ENCODE results near the gene MOCS2. TPM values are rescaled to one million over a fixed set of nuclear protein-coding genes. Genes with fewer than 3 reads are reported as not detected.

MOCS2 gene
- total RNA-seq, 2 experiments from 2014 or later = 29.4 to 30.9 TPM

DNA sequence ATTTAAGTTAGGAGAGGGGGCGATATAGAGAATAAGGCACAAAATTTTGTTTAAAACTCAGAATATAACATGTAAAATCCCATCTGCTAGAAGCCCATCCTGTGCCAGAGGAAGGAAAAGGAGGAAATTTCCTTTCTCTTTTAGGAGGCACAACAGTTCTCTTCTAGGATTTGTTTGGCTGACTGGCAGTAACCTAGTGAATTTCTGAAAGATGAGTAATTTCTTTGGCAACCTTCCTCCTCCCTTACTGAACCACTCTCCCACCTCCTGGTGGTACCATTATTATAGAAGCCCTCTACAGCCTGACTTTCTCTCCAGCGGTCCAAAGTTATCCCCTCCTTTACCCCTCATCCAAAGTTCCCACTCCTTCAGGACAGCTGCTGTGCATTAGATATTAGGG is 18.3 kb downstream of the MOCS2 start:
- peaks cover 27% of the 10 kb centered on the region for H3K4me1 Mint-ChIP-seq (ENCODE audit: low read depth)

DNA sequence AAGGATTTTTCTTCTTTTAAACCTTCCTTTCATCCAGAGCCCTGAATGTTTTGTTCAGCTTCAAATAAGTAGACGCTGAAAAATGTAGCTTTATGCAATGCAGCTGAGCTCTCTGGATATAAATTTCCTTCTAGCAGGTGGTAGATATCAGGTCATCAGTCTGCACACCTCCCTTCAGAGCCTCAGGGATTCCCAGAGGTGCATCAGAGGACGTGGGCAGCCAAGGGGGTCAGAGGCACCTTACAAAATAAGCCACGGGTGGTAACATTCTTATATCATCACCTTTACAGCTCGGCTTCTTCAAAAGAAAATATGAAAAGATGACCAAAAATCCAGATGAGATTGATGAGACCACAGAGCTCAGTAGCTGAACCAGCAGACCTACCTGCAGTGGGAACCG is 19.3 kb downstream of the MOCS2 start:
- no peak for DNase-seq
- Mint-ChIP-seq H3K4me1 (ENCODE audit: low read depth) (peaks cover 25% of the 10 kb centered on the region), H3K27ac (no peak overlapping the region), H3K4me3 (no peak overlapping the region), H3K27me3 (ENCODE audit: low read depth) (no peaks in the 10 kb centered on the region), H3K9me3 (no peaks in the 10 kb centered on the region), H3K36me3 (ENCODE audit: low read depth) (peaks cover 4% of the 10 kb centered on the region)
- intact Hi-C loops (cut with micrococcal nuclease) = no loop called here
- CTCF ChIA-PET = interaction anchor here (0.7 to 8.3 kb wide), 8 partner anchors 9 to 175 kb away, joined by 3 to 109 read pairs (median 5); no protein-coding TSS in a partner anchor

More for the DNA sequence above, 18.3 kb downstream of the MOCS2 start:
- Mint-ChIP-seq H3K27me3 (ENCODE audit: low read depth) (no peaks in the 10 kb centered on the region), H3K27ac (no peak overlapping the region), H3K9me3 (no peaks in the 10 kb centered on the region), H3K36me3 (ENCODE audit: low read depth) (peaks cover 7% of the 10 kb centered on the region), H3K4me3 (no peak overlapping the region)
- intact Hi-C loops (cut with micrococcal nuclease) = no loop called here
- no peak for DNase-seq
- CTCF ChIA-PET = interaction anchor here (0.6 to 8.3 kb wide), 3 partner anchors 8 to 142 kb away, joined by 3 to 109 read pairs (median 5); no protein-coding TSS in a partner anchor

DNA sequence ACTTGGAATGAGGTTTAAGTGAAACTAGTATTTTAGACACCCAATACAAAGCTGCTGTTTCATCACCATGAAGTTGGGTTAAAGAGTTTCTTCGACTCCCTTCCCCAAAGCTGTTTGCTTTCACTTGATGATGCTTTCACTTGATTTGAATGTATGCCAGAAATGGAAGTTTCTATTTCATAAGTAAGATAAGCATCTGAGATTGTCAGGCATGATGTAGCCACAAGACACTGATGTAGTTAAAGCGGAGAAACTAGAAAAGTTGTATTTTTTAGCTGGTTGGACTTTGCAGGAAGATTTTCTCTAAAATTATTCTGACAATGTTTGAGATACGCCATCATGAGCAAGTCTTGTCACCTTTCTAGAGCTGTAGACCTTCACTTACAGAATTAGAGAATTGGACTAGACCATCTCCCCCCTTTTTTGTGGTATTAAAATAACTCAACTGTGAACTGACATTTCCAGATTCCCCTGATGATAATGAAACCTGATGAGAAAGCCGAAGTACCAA is 20.0 kb downstream of the MOCS2 start:
- Mint-ChIP-seq H3K27ac (peak overlapping the region; percentile 61), H3K4me1 (ENCODE audit: low read depth) (peaks cover 31% of the 10 kb centered on the region), H3K4me3 (peak overlapping the region; percentile 45), H3K36me3 (ENCODE audit: low read depth) (peaks cover 4% of the 10 kb centered on the region), H3K9me3 (no peaks in the 10 kb centered on the region), H3K27me3 (ENCODE audit: low read depth) (no peaks in the 10 kb centered on the region)
- intact Hi-C loops (cut with micrococcal nuclease) = loop anchor here (1.0 kb wide), 4 partner anchors 20 to 80 kb away; no protein-coding TSS in a partner anchor
- CTCF ChIA-PET = interaction anchor here (0.6 to 8.3 kb wide), 12 partner anchors 10 to 240 kb away, joined by 3 to 109 read pairs (median 4); no protein-coding TSS in a partner anchor
- DNase-seq = no peak

GRCh38 chr5:53087621-53088121 is 21.9 kb downstream of the MOCS2 start:
- H3K27me3 Mint-ChIP-seq (ENCODE audit: low read depth) = no peaks in the 10 kb centered on the region
- H3K4me1 Mint-ChIP-seq (ENCODE audit: low read depth) = peaks cover 48% of the 10 kb centered on the region
- CTCF ChIA-PET = interaction anchor here (0.6 to 8.3 kb wide), 6 partner anchors 13 to 303 kb away, joined by 3 to 109 read pairs (median 4); no protein-coding TSS in a partner anchor
- no peak overlapping the region for H3K27ac Mint-ChIP-seq
- DNase-seq = no peak
- H3K9me3 Mint-ChIP-seq = no peaks in the 10 kb centered on the region
- H3K4me3 Mint-ChIP-seq = no peak overlapping the region
- intact Hi-C loops (cut with micrococcal nuclease) = no loop called here
- H3K36me3 Mint-ChIP-seq (ENCODE audit: low read depth) = peaks cover 4% of the 10 kb centered on the region

GRCh38 chr5:53087171-53087570 is 22.4 kb downstream of the MOCS2 start:
- H3K9me3 Mint-ChIP-seq = no peaks in the 10 kb centered on the region
- H3K27me3 Mint-ChIP-seq (ENCODE audit: low read depth) = no peaks in the 10 kb centered on the region
- peaks cover 52% of the 10 kb centered on the region for H3K4me1 Mint-ChIP-seq (ENCODE audit: low read depth)
- no peak for DNase-seq
- peaks cover 4% of the 10 kb centered on the region for H3K36me3 Mint-ChIP-seq (ENCODE audit: low read depth)
- CTCF ChIA-PET = interaction anchor here (0.6 to 8.3 kb wide), 5 partner anchors 12 to 302 kb away, joined by 3 to 109 read pairs (median 3); no protein-coding TSS in a partner anchor
- intact Hi-C loops (cut with micrococcal nuclease) = no loop called here
- no peak overlapping the region for H3K27ac Mint-ChIP-seq
- no peak overlapping the region for H3K4me3 Mint-ChIP-seq

DNA sequence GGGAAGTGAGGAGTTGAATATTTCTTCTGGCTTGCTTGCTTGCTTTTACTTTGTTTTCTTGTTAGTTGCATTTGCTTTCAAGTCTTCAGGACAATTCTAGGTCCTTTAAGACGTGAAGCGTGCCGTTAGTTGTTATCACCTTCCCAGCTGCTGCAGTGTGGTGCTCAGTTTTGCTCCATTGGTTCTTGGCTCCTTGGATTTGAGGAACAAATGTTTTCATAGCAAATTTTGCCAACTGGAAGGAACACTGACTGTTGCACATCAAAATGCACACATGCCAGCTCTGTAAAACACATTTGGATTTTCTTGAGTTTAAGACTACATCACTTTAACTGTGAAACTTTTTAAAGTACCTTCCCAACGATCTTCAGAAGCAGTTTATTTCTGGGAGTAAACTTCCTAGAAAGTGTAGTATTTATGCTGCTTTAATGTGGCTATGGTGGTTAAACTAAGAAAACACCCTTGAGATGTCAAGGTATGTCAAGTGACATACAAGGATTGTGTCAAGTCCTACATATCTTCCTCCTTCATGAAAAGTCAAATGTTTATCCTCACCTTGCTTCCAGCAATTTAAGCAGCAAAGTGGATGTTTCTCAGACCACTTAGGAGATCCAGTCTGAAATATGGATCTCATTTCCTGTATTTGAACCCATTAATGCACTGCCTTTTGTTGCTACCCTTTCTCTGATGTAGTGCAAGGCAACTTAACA is 24.9 kb downstream of the MOCS2 start:
- H3K27me3 Mint-ChIP-seq (ENCODE audit: low read depth) = no peaks in the 10 kb centered on the region
- H3K4me1 Mint-ChIP-seq (ENCODE audit: low read depth) = peaks cover 47% of the 10 kb centered on the region
- H3K9me3 Mint-ChIP-seq = no peaks in the 10 kb centered on the region
- H3K27ac Mint-ChIP-seq = no peak overlapping the region
- H3K36me3 Mint-ChIP-seq (ENCODE audit: low read depth) = no peaks in the 10 kb centered on the region
- CTCF ChIA-PET = interaction anchor here (0.8 kb wide), 1 partner anchor 137 kb away, joined by 3 read pairs; no protein-coding TSS in a partner anchor
- H3K4me3 Mint-ChIP-seq = no peak overlapping the region
- no peak for DNase-seq
- intact Hi-C loops (cut with micrococcal nuclease) = no loop called here

GRCh38 chr5:53083927-53084326 is 25.6 kb downstream of the MOCS2 start:
- peaks cover 39% of the 10 kb centered on the region for H3K4me1 Mint-ChIP-seq (ENCODE audit: low read depth)
- intact Hi-C loops (cut with micrococcal nuclease) = no loop called here
- no peaks in the 10 kb centered on the region for H3K9me3 Mint-ChIP-seq
- DNase-seq = no peak
- no peak overlapping the region for H3K4me3 Mint-ChIP-seq
- CTCF ChIA-PET = interaction anchor here (0.6 to 0.8 kb wide), 2 partner anchors 39 to 136 kb away, joined by 3 to 8 read pairs; no protein-coding TSS in a partner anchor
- H3K27me3 Mint-ChIP-seq (ENCODE audit: low read depth) = no peaks in the 10 kb centered on the region
- H3K36me3 Mint-ChIP-seq (ENCODE audit: low read depth) = no peaks in the 10 kb centered on the region
- no peak overlapping the region for H3K27ac Mint-ChIP-seq

GRCh38 chr5:53080271-53080670 is 29.3 kb downstream of the MOCS2 start:
- intact Hi-C loops (cut with micrococcal nuclease) = loop anchor here (1.0 kb wide), 1 partner anchor 11 kb away; no protein-coding TSS in a partner anchor
- Mint-ChIP-seq H3K4me3 (no peak overlapping the region), H3K27me3 (ENCODE audit: low read depth) (no peaks in the 10 kb centered on the region), H3K4me1 (ENCODE audit: low read depth) (peaks cover 35% of the 10 kb centered on the region), H3K9me3 (no peaks in the 10 kb centered on the region), H3K27ac (no peak overlapping the region), H3K36me3 (ENCODE audit: low read depth) (peaks cover 5% of the 10 kb centered on the region)
- peak; percentile 18 for DNase-seq
- CTCF ChIA-PET = no interaction called here

- CTCF ChIA-PET = no interaction called here
Measured at GRCh38 chr5:53076014-53076583, 33.5 kb downstream of the MOCS2 start.

GRCh38 chr5:53073348-53073747 is 36.2 kb downstream of the MOCS2 start:
- DNase-seq = no peak
- Mint-ChIP-seq H3K36me3 (ENCODE audit: low read depth) (peaks cover 12% of the 10 kb centered on the region), H3K4me1 (ENCODE audit: low read depth) (peaks cover 12% of the 10 kb centered on the region), H3K27me3 (ENCODE audit: low read depth) (no peaks in the 10 kb centered on the region), H3K9me3 (no peaks in the 10 kb centered on the region), H3K27ac (no peak overlapping the region), H3K4me3 (no peak overlapping the region)
- CTCF ChIA-PET = interaction anchor here (1.3 kb wide), 1 partner anchor 124 kb away, joined by 6 read pairs; no protein-coding TSS in a partner anchor
- intact Hi-C loops (cut with micrococcal nuclease) = no loop called here

More at GRCh38 chr5:53076014-53076583, 33.5 kb downstream of the MOCS2 start:
- Mint-ChIP-seq H3K27me3 (ENCODE audit: low read depth) (no peaks in the 10 kb centered on the region), H3K4me1 (ENCODE audit: low read depth) (peaks cover 8% of the 10 kb centered on the region), H3K4me3 (no peak overlapping the region), H3K36me3 (ENCODE audit: low read depth) (peaks cover 12% of the 10 kb centered on the region), H3K27ac (no peak overlapping the region), H3K9me3 (no peaks in the 10 kb centered on the region)
- intact Hi-C loops (cut with micrococcal nuclease) = no loop called here
- DNase-seq = no peak

- Mint-ChIP-seq H3K27ac (no peak overlapping the region), H3K36me3 (ENCODE audit: low read depth) (peaks cover 12% of the 10 kb centered on the region), H3K27me3 (ENCODE audit: low read depth) (no peaks in the 10 kb centered on the region), H3K4me3 (no peak overlapping the region), H3K9me3 (no peaks in the 10 kb centered on the region), H3K4me1 (ENCODE audit: low read depth) (peaks cover 15% of the 10 kb centered on the region)
- DNase-seq = no peak
- intact Hi-C loops (cut with micrococcal nuclease) = no loop called here
- CTCF ChIA-PET = interaction anchor here (0.9 to 1.4 kb wide), 2 partner anchors 18 to 123 kb away, joined by 3 to 4 read pairs; no protein-coding TSS in a partner anchor
Measured at GRCh38 chr5:53071738-53072137, 37.8 kb downstream of the MOCS2 start.

DNA sequence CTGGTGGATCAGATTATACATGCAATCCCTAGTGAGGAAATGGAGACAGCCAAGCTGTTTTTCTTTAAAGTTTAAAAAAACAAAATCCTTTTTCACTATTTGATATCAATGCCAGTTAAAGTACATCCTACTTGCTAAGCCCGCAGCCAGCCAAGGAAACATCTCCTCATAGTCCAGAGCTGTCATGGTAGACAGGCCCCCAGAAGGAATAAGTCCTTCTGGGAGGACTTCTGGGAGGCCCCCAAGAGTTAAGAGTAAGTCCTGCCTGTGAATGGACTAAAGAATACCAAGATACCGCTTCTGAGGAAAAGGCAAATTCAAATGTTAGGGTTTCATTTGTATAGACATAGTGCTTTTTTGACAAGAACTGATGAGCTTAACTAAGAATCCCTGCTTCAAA is 38.3 kb downstream of the MOCS2 start:
- Mint-ChIP-seq H3K9me3 (no peaks in the 10 kb centered on the region), H3K27me3 (ENCODE audit: low read depth) (no peaks in the 10 kb centered on the region), H3K36me3 (ENCODE audit: low read depth) (peaks cover 11% of the 10 kb centered on the region), H3K27ac (no peak overlapping the region), H3K4me3 (no peak overlapping the region), H3K4me1 (ENCODE audit: low read depth) (peaks cover 15% of the 10 kb centered on the region)
- intact Hi-C loops (cut with micrococcal nuclease) = no loop called here
- no peak for DNase-seq
- CTCF ChIA-PET = interaction anchor here (0.9 to 1.4 kb wide), 2 partner anchors 18 to 122 kb away, joined by 3 to 4 read pairs; no protein-coding TSS in a partner anchor
